MCF 10A (cell line): ENCODE measurements around the gene UPF1. TPM values are rescaled to one million over a fixed set of nuclear protein-coding genes. Genes with fewer than 3 reads are reported as not detected.

Source experiments
- BruUV-seq: library from RNA; stranded (reverse); fragments of 400-500 nt; replicated peaks from 2 replicates; lab custom pipeline; 2021; lab: Mats Ljungman, UMichigan
- CTCF ChIA-PET: fragments of 300-600 bp; sonication (Branson Sonifier 250); formaldehyde crosslinking; extraction: SDS; loops from one replicate; lab custom pipeline; 2021; ENCODE audit warnings: antibody characterized with exemption, inconsistent platforms; lab: Yijun Ruan, JAX
- POLR2A ChIA-PET: fragments of 300-600, 350-650 bp; sonication (Branson Sonifier 250); formaldehyde crosslinking; extraction: SDS; loops from one replicate; lab custom pipeline; 2020; ENCODE audit warnings: antibody characterized with exemption, inconsistent platforms; lab: Yijun Ruan, JAX
- DNase-seq: peaks from one replicate; pipeline ENCODE4 v3.0.0-alpha.2; 2018; ENCODE audit not compliant: unreplicated experiment
- H3K27ac Mint-ChIP-seq: one replicate; pipeline ENCODE4 v1.8.0; 2022; ENCODE audit warnings: mild to moderate bottlenecking, low read depth, mixed read lengths; ENCODE audit not compliant: unreplicated experiment
- H3K27me3 Mint-ChIP-seq: one replicate; pipeline ENCODE4 v1.8.0; 2022; ENCODE audit warnings: mixed read lengths; ENCODE audit not compliant: insufficient read depth, unreplicated experiment
- H3K36me3 Mint-ChIP-seq: one replicate; pipeline ENCODE4 v1.8.0; 2022; ENCODE audit warnings: mild to moderate bottlenecking, moderate library complexity, mixed read lengths; ENCODE audit not compliant: insufficient read depth, unreplicated experiment
- H3K4me1 Mint-ChIP-seq: one replicate; pipeline ENCODE4 v1.8.0; 2022; ENCODE audit warnings: mixed read lengths; ENCODE audit not compliant: insufficient read depth, unreplicated experiment
- H3K4me3 Mint-ChIP-seq: one replicate; pipeline ENCODE4 v1.8.0; 2022; ENCODE audit warnings: mild to moderate bottlenecking, moderate library complexity, mixed read lengths; ENCODE audit not compliant: unreplicated experiment
- H3K9me3 Mint-ChIP-seq: one replicate; pipeline ENCODE4 v1.8.0; 2022; ENCODE audit warnings: mixed read lengths; ENCODE audit not compliant: unreplicated experiment
- CTCF ChIP-seq: fragments of 200-600 bp; IDR thresholded peaks from one replicate; pipeline ENCODE4 v1.8.0; 2022; ENCODE audit warnings: antibody characterized with exemption, mild to moderate bottlenecking; ENCODE audit not compliant: unreplicated experiment
- intact Hi-C: fragments of 100-400 bp; cut with micrococcal nuclease; formaldehyde crosslinking; loops from 2 replicates; pipeline ENCODE4 v1.14.1; 2022
- total RNA-seq: library from RNA; stranded (reverse); gene quantifications from 2 replicates; pipeline ENCODE4 v1.2.3, GENCODE V29; 2022

The UPF1 gene
- total RNA-seq, 1 experiment from 2014 or later, result 79.8 TPM

DNA sequence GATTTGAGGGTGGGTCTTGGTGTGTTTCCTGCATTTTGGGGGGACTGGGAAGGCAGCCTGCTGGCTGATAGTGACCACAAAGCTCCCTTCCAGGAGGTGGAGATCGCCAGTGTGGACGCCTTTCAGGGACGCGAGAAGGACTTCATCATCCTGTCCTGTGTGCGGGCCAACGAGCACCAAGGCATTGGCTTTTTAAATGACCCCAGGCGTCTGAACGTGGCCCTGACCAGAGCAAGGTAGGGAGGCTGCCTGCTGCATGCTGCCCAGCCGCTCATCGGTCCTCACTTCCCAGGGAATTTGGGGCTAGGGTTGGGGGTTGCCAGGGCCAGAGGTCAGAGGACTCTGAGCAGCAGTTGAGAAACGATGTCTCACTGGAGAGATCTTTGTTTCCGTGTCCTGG is 30.2 kb downstream of the UPF1 start:
- no peak for DNase-seq
- H3K4me3 Mint-ChIP-seq, result no peak overlapping the region
- no peaks in the 10 kb centered on the region for H3K9me3 Mint-ChIP-seq
- no TSS peak for BruUV-seq
- no peaks in the 10 kb centered on the region for H3K27me3 Mint-ChIP-seq
- POLR2A ChIA-PET, result no interaction called here
- no peaks in the 10 kb centered on the region for H3K4me1 Mint-ChIP-seq
- intact Hi-C loops, result no loop called here
- TF ChIP-seq CTCF, result no peak
- CTCF ChIA-PET, result interaction anchor here (0.6 to 2.3 kb wide), 4 partner anchors 12 to 286 kb away, joined by 3 to 9 read pairs (median 3); partner anchors contain the start of gene REX1BD
- H3K36me3 Mint-ChIP-seq, result peaks cover 93% of the 10 kb centered on the region
- H3K27ac Mint-ChIP-seq, result no peak overlapping the region

DNA sequence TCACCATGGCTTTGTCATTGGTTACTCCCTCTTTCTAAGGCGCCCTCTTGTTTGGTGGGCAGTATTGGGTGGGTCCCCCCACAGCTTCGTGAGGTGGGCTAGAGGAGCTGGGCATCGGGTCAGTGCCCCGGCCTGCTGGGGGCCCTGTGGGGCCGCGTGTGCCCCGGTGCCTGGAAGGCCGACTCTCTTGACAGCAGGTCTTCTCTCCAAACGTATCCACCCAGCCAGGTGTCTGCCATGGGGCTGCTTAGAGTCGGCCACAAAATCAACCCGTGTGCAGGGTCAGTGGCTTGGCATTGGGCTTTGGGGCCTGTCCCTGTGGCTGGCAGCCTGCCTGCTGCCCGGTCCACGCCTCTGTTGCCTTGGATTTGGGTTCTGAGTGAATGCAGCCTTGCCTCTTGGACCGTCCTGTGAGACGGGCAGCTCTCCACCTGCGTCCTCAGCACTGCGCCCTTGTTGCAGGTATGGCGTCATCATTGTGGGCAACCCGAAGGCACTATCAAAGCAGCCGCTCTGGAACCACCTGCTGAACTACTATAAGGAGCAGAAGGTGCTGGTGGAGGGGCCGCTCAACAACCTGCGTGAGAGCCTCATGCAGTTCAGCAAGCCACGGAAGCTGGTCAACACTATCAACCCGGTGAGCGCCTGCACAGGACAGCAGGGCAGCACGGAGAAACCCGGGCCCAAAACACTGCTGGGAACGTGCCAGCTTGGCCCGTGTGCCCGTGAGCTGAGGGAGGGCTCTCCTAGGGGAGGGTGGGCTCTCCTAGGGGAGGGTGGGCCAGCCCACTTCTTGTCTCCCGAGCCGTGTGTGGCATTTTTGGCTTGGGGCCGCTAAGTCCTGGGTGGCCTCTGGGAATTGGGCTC is 31.4 kb downstream of the UPF1 start:
- H3K27me3 Mint-ChIP-seq, result no peaks in the 10 kb centered on the region
- ChIA-PET POLR2A (interaction anchor here (0.6 to 1.1 kb wide), 3 partner anchors 11 to 91 kb away, joined by 3 read pairs; no protein-coding TSS in a partner anchor), CTCF (interaction anchor here (0.6 to 1.1 kb wide), 5 partner anchors 16 to 394 kb away, joined by 3 to 7 read pairs (median 3); no protein-coding TSS in a partner anchor)
- H3K27ac Mint-ChIP-seq, result no peak overlapping the region
- intact Hi-C loops, result no loop called here
- H3K9me3 Mint-ChIP-seq, result no peaks in the 10 kb centered on the region
- H3K4me1 Mint-ChIP-seq, result no peaks in the 10 kb centered on the region
- no peak overlapping the region for H3K4me3 Mint-ChIP-seq
- no peak for DNase-seq
- H3K36me3 Mint-ChIP-seq, result peaks cover 96% of the 10 kb centered on the region
- no peak for TF ChIP-seq CTCF
- no TSS peak for BruUV-seq

DNA sequence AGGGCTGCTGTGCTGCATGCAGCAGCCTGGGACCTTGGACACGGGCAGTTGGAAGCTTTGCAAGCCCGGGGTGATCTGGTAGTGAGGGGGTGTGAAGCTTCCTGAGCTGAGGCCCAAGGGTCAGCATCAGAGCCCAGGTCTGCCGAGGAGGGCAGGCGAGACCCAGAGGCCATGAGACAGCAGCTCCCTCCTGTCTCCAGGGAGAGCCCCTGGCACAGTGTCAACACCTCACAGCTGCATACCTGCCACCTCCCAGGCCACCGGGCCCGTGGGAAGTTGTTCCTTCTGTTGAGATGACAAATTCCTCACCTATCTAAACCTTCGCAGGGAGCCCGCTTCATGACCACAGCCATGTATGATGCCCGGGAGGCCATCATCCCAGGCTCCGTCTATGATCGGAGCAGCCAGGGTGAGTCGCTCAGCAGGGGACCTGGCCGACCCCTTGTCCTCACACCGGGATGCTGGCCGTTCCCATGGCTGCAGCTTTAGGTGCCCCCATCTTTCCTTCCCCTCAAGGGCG is 32.1 kb downstream of the UPF1 start:
- TF ChIP-seq CTCF, result no peak
- ChIA-PET POLR2A (interaction anchor here (1.1 kb wide), 1 partner anchor 11 kb away, joined by 3 read pairs; no protein-coding TSS in a partner anchor), CTCF (interaction anchor here (0.6 to 1.1 kb wide), 3 partner anchors 17 to 131 kb away, joined by 3 to 7 read pairs (median 7); no protein-coding TSS in a partner anchor)
- Mint-ChIP-seq H3K4me1 (no peaks in the 10 kb centered on the region), H3K27me3 (no peaks in the 10 kb centered on the region), H3K4me3 (no peak overlapping the region), H3K36me3 (peaks cover 93% of the 10 kb centered on the region), H3K9me3 (no peaks in the 10 kb centered on the region), H3K27ac (no peak overlapping the region)
- no peak for DNase-seq
- BruUV-seq, result no TSS peak
- intact Hi-C loops, result no loop called here
